ENCODE results near the gene ERC2. TPM values are rescaled to one million over a fixed set of nuclear protein-coding genes. Genes with fewer than 3 reads are reported as not detected.

ERC2 gene
- polyA plus RNA-seq, 2 of the 4 experiments (the other 2 are of a cell fraction): 0.16 TPM; not detected in 1

GRCh38 chr3:56132762-56133161 lies 335.5 kb downstream of the ERC2 start:
- 50% methylated on average over 3 of the region's 3 CpGs for WGBS (ENCODE audit: missing lambda C conversion rate)
- TF ChIP-seq RARB (CRISPR knock-in tag; IDR thresholded peaks at IDR 0.05) (no peak), HDAC2 (IDR thresholded peaks at IDR 0.05) (no peak), MYC (IDR thresholded peaks at IDR 0.05; ENCODE audit: borderline replicate concordance, low read length) (no peak), POLR2AphosphoS2 (conservative IDR thresholded peaks at IDR 0.05; ENCODE audit: low read length) (no peak), CHD2 (IDR thresholded peaks at IDR 0.05; ENCODE audit: low read length, partially characterized antibody) (no peak), RCOR1 (IDR thresholded peaks at IDR 0.05; ENCODE audit: low read depth, low read length) (no peak), HMGXB4 (CRISPR knock-in tag; IDR thresholded peaks at IDR 0.05; ENCODE audit: borderline replicate concordance) (no peak), HOXB13 (CRISPR knock-in tag; IDR thresholded peaks at IDR 0.05; ENCODE audit: low read depth) (no peak), PHF8 (IDR thresholded peaks at IDR 0.05; ENCODE audit: borderline replicate concordance, low read depth) (no peak), GATA3 (IDR thresholded peaks at IDR 0.05; ENCODE audit: borderline replicate concordance) (no peak), CBX8 (IDR thresholded peaks at IDR 0.05) (no peak), MAZ (IDR thresholded peaks at IDR 0.05; ENCODE audit: borderline replicate concordance, low read depth, low read length) (no peak), EHMT2 (IDR thresholded peaks at IDR 0.05; ENCODE audit: low read depth) (no peak)
- DNase-seq (ENCODE audit: low read depth in 1 of 2, low spot score in 1 of 2): no peak
- Histone ChIP-seq H3K9me3 (no peaks in the 10 kb centered on the region), H3K27ac (peak overlapping the region; percentile 58 to 86), H3K4me3 (no peak overlapping the region), H3K4me1 (peaks cover 49% of the 10 kb centered on the region), H3K4me2 (peak overlapping the region; percentile 82)
- CTCF ChIA-PET: no interaction called here
- no peak for FAIRE-seq
- POLR2A ChIA-PET: no interaction called here
- ATAC-seq: no peak; a peak in 1 of 6 replicates

- peak overlapping the region; percentile 82 for H3K4me2 ChIP-seq
- H3K4me3 ChIP-seq: no peak overlapping the region
- ChIA-PET POLR2A (no interaction called here), CTCF (no interaction called here)
- DNase-seq (ENCODE audit: low read depth in 1 of 2, low spot score in 1 of 2): peak; percentile 65 to 76
- peak; percentile 98 to 99 for ATAC-seq
- peak overlapping the region; percentile 58 to 83; a peak in 5 of 6 replicates for H3K27ac ChIP-seq
- WGBS (ENCODE audit: missing lambda C conversion rate): 2% methylated on average over 3 of the region's 3 CpGs
- no peaks in the 10 kb centered on the region for H3K9me3 ChIP-seq
- FAIRE-seq: peak; percentile 13
- H3K4me1 ChIP-seq: peaks cover 49% of the 10 kb centered on the region
- TF ChIP-seq EP300 (IDR thresholded peaks at IDR 0.05) (peak in 1 of 2 experiments; percentile 43; a peak in 2 of 5 replicates), ZNF302 (CRISPR knock-in tag; IDR thresholded peaks at IDR 0.05) (no peak), MAFK (IDR thresholded peaks at IDR 0.05; ENCODE audit: partially characterized antibody) (no peak), SMC3 (IDR thresholded peaks at IDR 0.05) (no peak), TP53 (CRISPR knock-in tag; IDR thresholded peaks at IDR 0.05) (no peak), PBX3 (IDR thresholded peaks at IDR 0.05) (0 out of 2 replicates have a peak, but pooled peaks have one; percentile 48), JUN (IDR thresholded peaks at IDR 0.05) (peak; percentile 51 to 61; a peak in 3 of 5 replicates), FOSL2 (IDR thresholded peaks at IDR 0.05) (peak; percentile 97), FOSL2 (CRISPR knock-in tag; IDR thresholded peaks at IDR 0.05) (peak; percentile 97), KDM5A (IDR thresholded peaks at IDR 0.05) (no peak), RNF2 (IDR thresholded peaks at IDR 0.05; ENCODE audit: borderline replicate concordance, low read depth) (no peak), HMGXB4 (CRISPR knock-in tag; IDR thresholded peaks at IDR 0.05; ENCODE audit: borderline replicate concordance) (no peak), TFCP2L1 (CRISPR knock-in tag; IDR thresholded peaks at IDR 0.05) (no peak), E2F6 (IDR thresholded peaks at IDR 0.05; ENCODE audit: borderline replicate concordance, low read depth) (no peak), BHLHE40 (IDR thresholded peaks at IDR 0.05; ENCODE audit: low read depth, low read length) (no peak), RAD21 (conservative IDR thresholded peaks at IDR 0.05 in 1 of 2, IDR thresholded peaks at IDR 0.05 in 1 of 2) (peak; percentile 13 to 28; a peak in 1 of 5 replicates), HDAC2 (IDR thresholded peaks at IDR 0.05) (no peak), PHF8 (IDR thresholded peaks at IDR 0.05; ENCODE audit: borderline replicate concordance, low read depth) (no peak), FOSB (CRISPR knock-in tag; IDR thresholded peaks at IDR 0.05) (no peak), GATA3 (IDR thresholded peaks at IDR 0.05; ENCODE audit: borderline replicate concordance) (peak; percentile 85), RFX5 (IDR thresholded peaks at IDR 0.05) (no peak), FOXS1 (CRISPR knock-in tag; IDR thresholded peaks at IDR 0.05) (no peak), CHD2 (IDR thresholded peaks at IDR 0.05; ENCODE audit: low read length, partially characterized antibody) (no peak), KDM1A (IDR thresholded peaks at IDR 0.05; ENCODE audit: low read depth) (no peak), HOXB5 (CRISPR knock-in tag; IDR thresholded peaks at IDR 0.05) (no peak), CHD4 (IDR thresholded peaks at IDR 0.05; ENCODE audit: borderline replicate concordance) (no peak)
These were observed 336.2 kb downstream of the ERC2 start for GRCh38 chr3:56131974-56132590.
